Natural killer cell (primary cell): ENCODE measurements around the gene REC8. TPM values are rescaled to one million over a fixed set of nuclear protein-coding genes. Genes with fewer than 3 reads are reported as not detected.

Experiments used
- ATAC-seq, 3 donors: fragments of 150-1000 bp in 2 of 3; fragments of 200-7000 bp in 1 of 3; cut with Tn5 transposase; 1 replicate in 1 of 3; 2 replicates in 2 of 3; pipeline ENCODE4 v1.10.0; 2021; ENCODE audit warnings: mild to moderate bottlenecking in 2 of 3, moderate library complexity in 2 of 3
- DNase-seq, 2 donors: peaks; one replicate each; pipeline versions ENCODE4 v3.0.0 to v3.0.0-alpha.2; 2013 to 2021; ENCODE audit warnings: mixed read lengths in 1 of 2
- H3K27ac ChIP-seq: one replicate; pipeline ENCODE4 v1.5.1; 2013; ENCODE audit warnings: mild to moderate bottlenecking, low read length
- H3K27me3 ChIP-seq: one replicate; pipeline ENCODE4 v1.6.1; 2013; ENCODE audit warnings: low read length; ENCODE audit not compliant: control insufficient read depth, insufficient read depth
- H3K36me3 ChIP-seq: one replicate; pipeline ENCODE4 v1.6.1; 2013; ENCODE audit warnings: low read length; ENCODE audit not compliant: control insufficient read depth, insufficient read depth
- H3K4me1 ChIP-seq: one replicate; pipeline ENCODE4 v1.6.1; 2013; ENCODE audit warnings: low read length; ENCODE audit not compliant: control insufficient read depth, insufficient read depth
- H3K4me3 ChIP-seq: one replicate; pipeline ENCODE4 v1.5.1; 2013; ENCODE audit warnings: low read length
- H3K9me3 ChIP-seq: one replicate; pipeline ENCODE4 v1.6.1; 2013; ENCODE audit warnings: low read length; ENCODE audit not compliant: control insufficient read depth, insufficient read depth
- H3K27ac Mint-ChIP-seq, 2 donors: one replicate each; pipeline ENCODE4 v1.8.0; 2022; ENCODE audit warnings: mild to moderate bottlenecking in 2 of 2, mixed read lengths in 2 of 2, moderate library complexity in 1 of 2
- H3K27me3 Mint-ChIP-seq, 2 donors: one replicate each; pipeline ENCODE4 v1.8.0; 2022; ENCODE audit warnings: low read depth in 2 of 2, mixed read lengths in 2 of 2
- H3K36me3 Mint-ChIP-seq: one replicate; pipeline ENCODE4 v1.8.0; 2022; ENCODE audit warnings: mixed read lengths
- H3K4me1 Mint-ChIP-seq, 2 donors: one replicate each; pipeline ENCODE4 v1.8.0; 2022; ENCODE audit warnings: mixed read lengths in 2 of 2
- H3K4me3 Mint-ChIP-seq: one replicate; pipeline ENCODE4 v1.8.0; 2022; ENCODE audit warnings: mild to moderate bottlenecking, moderate library complexity, mixed read lengths
- H3K9me3 Mint-ChIP-seq, 2 donors: one replicate each; pipeline ENCODE4 v1.8.0; 2022; ENCODE audit warnings: mixed read lengths in 2 of 2
- WGBS: methylation state at CpG from one replicate; pipeline ENCODE4 v1.1.7; 2013; ENCODE audit warnings: missing lambda C conversion rate; ENCODE audit not compliant: insufficient coverage; 5-methylcytosine and 5-hydroxymethylcytosine counted together
- intact Hi-C: fragments of 100-400 bp; cut with micrococcal nuclease; formaldehyde crosslinking; loops from one replicate; pipeline ENCODE4 v1.14.2; 2022
- total RNA-seq, 4 donors: library from RNA; stranded (reverse); fragments of 120-200 nt in 1 of 4; gene quantifications; one replicate each; pipeline versions ENCODE4 v1.2.3 to v1.2.4, GENCODE V29; 2013 to 2022
- TF ChIP-seq, protein P1 (sequence below): fragments of 200-600 bp; IDR thresholded peaks from one replicate; pipeline ENCODE4 v1.8.0; 2022; ENCODE audit warnings: antibody characterized with exemption

The REC8 gene, protein sequence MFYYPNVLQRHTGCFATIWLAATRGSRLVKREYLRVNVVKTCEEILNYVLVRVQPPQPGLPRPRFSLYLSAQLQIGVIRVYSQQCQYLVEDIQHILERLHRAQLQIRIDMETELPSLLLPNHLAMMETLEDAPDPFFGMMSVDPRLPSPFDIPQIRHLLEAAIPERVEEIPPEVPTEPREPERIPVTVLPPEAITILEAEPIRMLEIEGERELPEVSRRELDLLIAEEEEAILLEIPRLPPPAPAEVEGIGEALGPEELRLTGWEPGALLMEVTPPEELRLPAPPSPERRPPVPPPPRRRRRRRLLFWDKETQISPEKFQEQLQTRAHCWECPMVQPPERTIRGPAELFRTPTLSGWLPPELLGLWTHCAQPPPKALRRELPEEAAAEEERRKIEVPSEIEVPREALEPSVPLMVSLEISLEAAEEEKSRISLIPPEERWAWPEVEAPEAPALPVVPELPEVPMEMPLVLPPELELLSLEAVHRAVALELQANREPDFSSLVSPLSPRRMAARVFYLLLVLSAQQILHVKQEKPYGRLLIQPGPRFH
- total RNA-seq = 100 to 1,000 TPM in 2 of 3 donors, 10 to 100 TPM in 1; 77.7 to 138 (median 103) TPM
- total RNA-seq (2013) = 13.5 TPM

DNA sequence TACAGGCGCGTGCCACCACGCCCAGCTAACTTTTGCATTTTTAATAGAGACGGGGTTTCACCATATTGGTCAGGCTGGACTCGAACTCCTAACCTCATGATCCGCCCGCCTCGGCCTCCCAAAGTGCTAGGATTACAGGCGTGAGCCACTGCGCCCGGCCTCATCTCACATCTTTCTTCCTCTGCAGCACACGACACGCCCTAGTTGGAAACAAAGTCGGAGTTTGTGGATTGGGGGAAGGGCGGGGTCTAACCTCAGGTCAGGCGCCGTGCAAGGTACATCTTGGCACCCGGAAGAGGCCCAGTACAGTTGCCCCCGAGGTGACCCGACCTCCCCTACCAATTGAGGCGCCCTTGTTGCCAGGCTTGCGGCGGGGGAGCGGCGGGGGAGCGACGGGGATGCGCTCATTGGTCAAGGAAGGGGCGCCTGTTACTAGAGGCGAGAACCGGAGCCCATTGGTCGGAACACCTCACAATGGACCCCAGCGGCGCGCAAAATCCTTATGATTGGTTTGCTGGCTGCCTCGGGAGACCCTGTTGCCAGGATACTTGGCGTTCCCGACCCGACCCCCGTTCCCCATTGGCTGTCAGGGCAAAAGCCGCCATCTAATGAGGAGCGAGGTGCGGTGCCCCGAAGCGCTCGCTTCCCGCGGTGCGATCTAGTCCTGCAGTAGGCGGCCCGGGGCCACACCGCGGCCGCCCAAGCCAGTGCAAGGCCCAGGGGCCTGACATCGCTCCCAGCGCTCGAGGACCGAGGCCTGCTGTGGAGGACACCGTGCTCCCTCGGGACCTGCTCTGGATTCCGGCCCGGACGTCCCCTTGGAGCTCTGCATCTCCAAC lies at the start of gene REC8:
Gene REC8, plus strand, starts transcription at position 659 of the 839 bp plus-strand sequence. CDS start 473 bp downstream, outside the sequence.
- Mint-ChIP-seq H3K4me1 (peaks cover 5 to 32% of the 10 kb centered on the region in 2 donors), H3K27ac (peak within 1 kb of the TSS; percentile 77 to 89), H3K36me3 (no peaks in the 10 kb centered on the region), H3K27me3 (no peaks in the 10 kb centered on the region), H3K4me3 (peak within 1 kb of the TSS; percentile 92), H3K9me3 (no peaks in the 10 kb centered on the region)
- intact Hi-C loops = no loop called here
- ATAC-seq (peak; percentile 87 to 93 (median 91)), DNase-seq (peak; percentile 68 to 87)
- peak within 1 kb of the TSS; percentile 34 for H3K4me3 ChIP-seq
- TF ChIP-seq, protein P1, sequence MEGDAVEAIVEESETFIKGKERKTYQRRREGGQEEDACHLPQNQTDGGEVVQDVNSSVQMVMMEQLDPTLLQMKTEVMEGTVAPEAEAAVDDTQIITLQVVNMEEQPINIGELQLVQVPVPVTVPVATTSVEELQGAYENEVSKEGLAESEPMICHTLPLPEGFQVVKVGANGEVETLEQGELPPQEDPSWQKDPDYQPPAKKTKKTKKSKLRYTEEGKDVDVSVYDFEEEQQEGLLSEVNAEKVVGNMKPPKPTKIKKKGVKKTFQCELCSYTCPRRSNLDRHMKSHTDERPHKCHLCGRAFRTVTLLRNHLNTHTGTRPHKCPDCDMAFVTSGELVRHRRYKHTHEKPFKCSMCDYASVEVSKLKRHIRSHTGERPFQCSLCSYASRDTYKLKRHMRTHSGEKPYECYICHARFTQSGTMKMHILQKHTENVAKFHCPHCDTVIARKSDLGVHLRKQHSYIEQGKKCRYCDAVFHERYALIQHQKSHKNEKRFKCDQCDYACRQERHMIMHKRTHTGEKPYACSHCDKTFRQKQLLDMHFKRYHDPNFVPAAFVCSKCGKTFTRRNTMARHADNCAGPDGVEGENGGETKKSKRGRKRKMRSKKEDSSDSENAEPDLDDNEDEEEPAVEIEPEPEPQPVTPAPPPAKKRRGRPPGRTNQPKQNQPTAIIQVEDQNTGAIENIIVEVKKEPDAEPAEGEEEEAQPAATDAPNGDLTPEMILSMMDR = no peak
- H3K36me3 ChIP-seq = peaks cover 23% of the 10 kb centered on the region
- H3K27ac ChIP-seq = peak within 1 kb of the TSS; percentile 22
- H3K4me1 ChIP-seq = peaks cover 26% of the 10 kb centered on the region
- WGBS = 8% methylated on average over 63 of the region's 63 CpGs
- H3K27me3 ChIP-seq = no peaks in the 10 kb centered on the region
- H3K9me3 ChIP-seq = no peaks in the 10 kb centered on the region

DNA sequence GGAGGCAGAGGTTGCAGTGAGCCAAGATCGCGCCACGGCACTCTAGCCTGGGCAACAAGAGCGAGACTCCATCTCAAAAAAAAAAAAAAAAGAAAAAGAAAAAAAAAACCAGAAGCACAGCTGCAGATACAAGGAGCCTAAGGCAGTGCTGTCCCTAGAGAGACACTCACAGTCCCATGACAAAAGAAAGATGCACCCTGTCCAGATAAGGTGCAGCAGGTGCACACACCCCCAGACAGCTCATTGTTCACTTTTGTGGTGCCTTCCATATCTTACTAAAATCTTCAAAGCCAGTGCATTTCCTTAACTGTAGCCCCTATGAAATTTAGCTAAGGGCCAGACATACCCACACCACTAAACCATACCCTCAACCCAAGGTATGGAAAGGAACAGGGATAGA lies 49.5 kb upstream of the REC8 start:
- DNase-seq (no peak), ATAC-seq (no peak)
- H3K4me1 ChIP-seq = no peaks in the 10 kb centered on the region
- no peak overlapping the region for H3K4me3 ChIP-seq
- no peaks in the 10 kb centered on the region for H3K9me3 ChIP-seq
- Mint-ChIP-seq H3K27me3 (no peaks in the 10 kb centered on the region), H3K4me1 (no peaks in the 10 kb centered on the region), H3K27ac (no peak overlapping the region), H3K4me3 (no peak overlapping the region), H3K9me3 (no peaks in the 10 kb centered on the region), H3K36me3 (peaks cover 6% of the 10 kb centered on the region)
- H3K27ac ChIP-seq = no peak overlapping the region
- TF ChIP-seq, protein P1 = no peak
- H3K27me3 ChIP-seq = no peaks in the 10 kb centered on the region
- 77% methylated on average over 4 of the region's 4 CpGs for WGBS
- H3K36me3 ChIP-seq = peaks cover 51% of the 10 kb centered on the region
- intact Hi-C loops = no loop called here

DNA sequence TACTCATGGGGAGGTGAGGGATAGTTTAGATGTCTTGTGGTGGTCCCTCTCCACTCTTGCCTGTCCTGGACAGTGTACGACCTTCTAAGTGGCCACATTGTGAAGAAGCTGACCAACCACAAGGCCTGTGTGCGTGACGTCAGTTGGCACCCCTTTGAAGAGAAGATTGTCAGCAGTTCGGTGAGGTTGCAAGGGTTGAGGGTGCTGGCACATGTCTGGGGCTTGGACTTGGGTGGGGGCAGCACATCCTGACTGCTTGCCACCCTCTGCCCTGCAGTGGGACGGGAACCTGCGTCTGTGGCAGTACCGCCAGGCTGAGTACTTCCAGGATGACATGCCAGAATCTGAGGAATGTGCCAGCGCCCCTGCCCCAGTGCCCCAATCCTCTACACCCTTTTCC lies 49.0 kb upstream of the REC8 start:
- H3K27me3 ChIP-seq = no peaks in the 10 kb centered on the region
- WGBS = 92% methylated on average over 8 of the region's 8 CpGs
- Mint-ChIP-seq H3K4me1 (no peaks in the 10 kb centered on the region), H3K27me3 (no peaks in the 10 kb centered on the region), H3K9me3 (no peaks in the 10 kb centered on the region), H3K36me3 (peaks cover 6% of the 10 kb centered on the region), H3K27ac (no peak overlapping the region), H3K4me3 (no peak overlapping the region)
- H3K27ac ChIP-seq = no peak overlapping the region
- no peaks in the 10 kb centered on the region for H3K9me3 ChIP-seq
- H3K36me3 ChIP-seq = peaks cover 46% of the 10 kb centered on the region
- TF ChIP-seq, protein P1 = no peak
- ATAC-seq = no peak
- H3K4me3 ChIP-seq = no peak overlapping the region
- DNase-seq = no peak
- intact Hi-C loops = no loop called here
- no peaks in the 10 kb centered on the region for H3K4me1 ChIP-seq
